K562 (cell line): ENCODE results near the gene SCAP. TPM values are rescaled to one million over a fixed set of nuclear protein-coding genes. Genes with fewer than 3 reads are reported as not detected.

ENCODE experiments used
- ARID2 ChIP-seq: fragments of 450-650 bp; IDR thresholded peaks from 2 replicates; pipeline ENCODE4 v1.6.1; 2017; ENCODE audit warnings: antibody characterized with exemption, mild to moderate bottlenecking
- BDP1 ChIP-seq: IDR thresholded peaks from 3 replicates; pipeline ENCODE4 v1.6.1; 2011; ENCODE audit not compliant: insufficient read length, insufficient read depth
- CC2D1A ChIP-seq: fragments of 450-650 bp; IDR thresholded peaks from 2 replicates; pipeline ENCODE4 v1.6.1; 2017; ENCODE audit warnings: mild to moderate bottlenecking
- CREB3L1 ChIP-seq: fragments of 450-650 bp; IDR thresholded peaks from 2 replicates; pipeline ENCODE4 v1.6.1; 2014; ENCODE audit warnings: low read depth, mild to moderate bottlenecking, moderate library complexity, borderline replicate concordance
- ELF4 ChIP-seq: fragments of 450-650 bp; formaldehyde crosslinking; IDR thresholded peaks from 2 replicates; pipeline ENCODE4 v1.4.0; 2022; ENCODE audit warnings: missing genetic modification characterization
- ERF ChIP-seq: fragments of 450-650 bp; formaldehyde crosslinking; IDR thresholded peaks from 2 replicates; pipeline ENCODE4 v1.4.0; 2020; ENCODE audit warnings: mild to moderate bottlenecking, mixed read lengths
- GTF2F1 ChIP-seq: IDR thresholded peaks from 2 replicates; pipeline ENCODE4 v1.6.1; 2011; ENCODE audit warnings: low read depth, low read length, improper control_type of control experiment
- KAT8 ChIP-seq: fragments of 450-650 bp; IDR thresholded peaks from 2 replicates; pipeline ENCODE4 v1.6.1; 2016; ENCODE audit warnings: low read depth, mild to moderate bottlenecking
- MCM7 ChIP-seq, 2 experiments: fragments of 450-650 bp; IDR thresholded peaks; 2 replicates each; pipeline ENCODE4 v1.6.1; 2016 to 2018
- MLLT1 ChIP-seq, 2 experiments: fragments of 450-650 bp; IDR thresholded peaks; 2 replicates each; pipeline ENCODE4 v1.6.1; 2016
- MNT ChIP-seq, 2 experiments: fragments of 450-650 bp; conservative IDR thresholded peaks; 2 replicates each; pipeline ENCODE4 v1.6.1; 2017; ENCODE audit warnings: mild to moderate bottlenecking in 2 of 2, moderate library complexity in 2 of 2
- NONO ChIP-seq, 2 experiments: fragments of 200-400 bp in 1 of 2; fragments of 450-650 bp in 1 of 2; formaldehyde crosslinking in 1 of 2; IDR thresholded peaks; 2 replicates each; pipeline ENCODE4 v1.6.1; 2017; ENCODE audit warnings: low read depth in 2 of 2, mild to moderate bottlenecking in 2 of 2, moderate library complexity in 2 of 2, low read length in 1 of 2
- NR1H2 ChIP-seq: sonication (generic); formaldehyde crosslinking; IDR thresholded peaks from 2 replicates; pipeline ENCODE4 v1.4.0; 2020; ENCODE audit warnings: mild to moderate bottlenecking, missing genetic modification reagents
- NUFIP1 ChIP-seq: fragments of 450-650 bp; IDR thresholded peaks from 2 replicates; pipeline ENCODE4 v1.6.1; 2018; ENCODE audit not compliant: partially characterized antibody
- RAD21 ChIP-seq, 2 experiments: fragments of 250-450 bp in 1 of 2; fragments of 450-650 bp in 1 of 2; sonication (Bioruptor Pico) in 1 of 2; formaldehyde crosslinking in 1 of 2; IDR thresholded peaks in 1 of 2; conservative IDR thresholded peaks in 1 of 2; 2 replicates each; pipeline versions ENCODE4 v1.4.0 to v1.8.0; 2020 to 2022; ENCODE audit warnings: mild to moderate bottlenecking in 2 of 2, moderate library complexity in 1 of 2
- SIN3A ChIP-seq, 2 experiments: fragments of 150-350 bp in 1 of 2; IDR thresholded peaks; 2 replicates each; pipeline ENCODE4 v1.6.1; 2011 to 2016; ENCODE audit warnings: borderline replicate concordance in 2 of 2, low read depth in 2 of 2, low read length in 2 of 2, mild to moderate bottlenecking in 2 of 2, moderate library complexity in 2 of 2; ENCODE audit not compliant: control insufficient read depth in 1 of 2
- SRF ChIP-seq, 2 experiments: fragments of 250-450, 450-650 bp in 1 of 2; sonication (Bioruptor Pico) in 1 of 2; sonication (generic) in 1 of 2; formaldehyde crosslinking; IDR thresholded peaks; 2 replicates each; pipeline versions ENCODE4 v1.5.0 to v1.5.1; 2020 to 2022; ENCODE audit warnings: mild to moderate bottlenecking in 1 of 2, missing genetic modification reagents in 1 of 2
- ZBTB1 ChIP-seq: sonication (generic); formaldehyde crosslinking; IDR thresholded peaks from 2 replicates; pipeline ENCODE4 v1.8.1; 2023; ENCODE audit warnings: missing genetic modification reagents, low read depth, mild to moderate bottlenecking, borderline replicate concordance
- ZBTB26 ChIP-seq: fragments of 450-650 bp; formaldehyde crosslinking; IDR thresholded peaks from 2 replicates; pipeline ENCODE4 v1.4.0; 2022; ENCODE audit warnings: missing genetic modification characterization
- ZC3H4 ChIP-seq: sonication (generic); formaldehyde crosslinking; IDR thresholded peaks from 2 replicates; pipeline ENCODE4 v1.9.0; 2021; ENCODE audit warnings: missing genetic modification reagents, borderline replicate concordance
- ZNF780A ChIP-seq: fragments of 250-450 bp; sonication (Bioruptor Pico); IDR thresholded peaks from 2 replicates; pipeline ENCODE4 v1.5.0; 2021; ENCODE audit warnings: mild to moderate bottlenecking
- polyA plus RNA-seq, 8 experiments: library from polyadenylated mRNA; depleted of rRNA in 4 of 8; stranded (reverse) in 5 of 8; unstranded in 3 of 8; fragments of >200 nt; fragmentation: Nextera tagmentation in 2 of 8; fragmentation: Illumina TruSeq in 1 of 8; extraction: Ambion mirVana in 2 of 8; extraction: Trizol in 1 of 8; gene quantifications; 2 replicates each; pipeline versions ENCODE4 v1.2.1 to v1.2.3, GENCODE V29; 2011 to 2014; ENCODE audit warnings: inconsistent platforms in 1 of 8, missing spikeins in 1 of 8
- total RNA-seq, 7 experiments: library from RNA; depleted of rRNA in 6 of 7; stranded (reverse); fragments of >200 nt in 6 of 7; fragmentation: Illumina TruSeq in 2 of 7; extraction: Trizol in 2 of 7; gene quantifications; 2 replicates each; pipeline versions ENCODE4 v1.2.1 to v1.2.3, GENCODE V29; 2011 to 2021; ENCODE audit warnings: low replicate concordance in 1 of 7

Gene SCAP
- total and polyA plus RNA-seq, 9 of the 15 experiments (the other 6 are each of a cell fraction or from before 2014, with no cell fraction given), result 2.6 to 104 (median 37.8) TPM

GRCh38 chr3:47381317-47382157 lies 94.2 kb downstream of the SCAP start (continued):
- TF ChIP-seq ERF, result no peak
- 0 out of 2 replicates have a peak, but pooled peaks have one; percentile 45 for TF ChIP-seq ZBTB26 (CRISPR knock-in tag)
- TF ChIP-seq RAD21 (CRISPR knock-in tag; conservative IDR thresholded peaks at IDR 0.05 in 1 of 2, IDR thresholded peaks at IDR 0.05 in 1 of 2), result 0 out of 4 replicates have a peak, but pooled peaks of 1 of the 2 experiments have one; percentile 4
- TF ChIP-seq MNT (conservative IDR thresholded peaks at IDR 0.05), result peak in 1 of 2 experiments; percentile 27; a peak in 2 of 4 replicates
- TF ChIP-seq ZNF780A (CRISPR knock-in tag), result no peak
- no peak; the same call in 1 of the 2 replicates for TF ChIP-seq CREB3L1
- no peak for TF ChIP-seq BDP1
- 0 out of 2 replicates have a peak, but pooled peaks have one; percentile 45 for TF ChIP-seq CC2D1A
- 0 out of 2 replicates have a peak, but pooled peaks have one; percentile 33 for TF ChIP-seq ELF4 (CRISPR knock-in tag)
- TF ChIP-seq ARID2, result 0 out of 2 replicates have a peak, but pooled peaks have one; percentile 45
- TF ChIP-seq NR1H2 (CRISPR knock-in tag), result no peak
- TF ChIP-seq ZC3H4 (CRISPR knock-in tag), result no peak
- peak; percentile 79 to 82; a peak in 2 of 4 replicates for TF ChIP-seq SIN3A (IDR thresholded peaks at IDR 0.05; ENCODE audit: borderline replicate concordance in 2 of 2, control insufficient read depth in 1 of 2, low read depth in 2 of 2, low read length in 2 of 2)
- TF ChIP-seq GTF2F1, result no peak
- no peak for TF ChIP-seq NUFIP1
- TF ChIP-seq NONO (IDR thresholded peaks at IDR 0.05; ENCODE audit: low read depth in 2 of 2, low read length in 1 of 2), result no peak
- TF ChIP-seq MLLT1 (IDR thresholded peaks at IDR 0.05), result 0 out of 4 replicates have a peak, but pooled peaks of 1 of the 2 experiments have one; percentile 49
- no peak for TF ChIP-seq MCM7 (IDR thresholded peaks at IDR 0.05)
- TF ChIP-seq KAT8, result 0 out of 2 replicates have a peak, but pooled peaks have one; percentile 38
- TF ChIP-seq SRF (CRISPR knock-in tag; IDR thresholded peaks at IDR 0.05), result no peak
- peak; percentile 37; the same call in 1 of the 2 replicates for TF ChIP-seq ZBTB1 (CRISPR knock-in tag)
